ENCODE results near the gene CPXM2.

CPXM2 gene

DNA sequence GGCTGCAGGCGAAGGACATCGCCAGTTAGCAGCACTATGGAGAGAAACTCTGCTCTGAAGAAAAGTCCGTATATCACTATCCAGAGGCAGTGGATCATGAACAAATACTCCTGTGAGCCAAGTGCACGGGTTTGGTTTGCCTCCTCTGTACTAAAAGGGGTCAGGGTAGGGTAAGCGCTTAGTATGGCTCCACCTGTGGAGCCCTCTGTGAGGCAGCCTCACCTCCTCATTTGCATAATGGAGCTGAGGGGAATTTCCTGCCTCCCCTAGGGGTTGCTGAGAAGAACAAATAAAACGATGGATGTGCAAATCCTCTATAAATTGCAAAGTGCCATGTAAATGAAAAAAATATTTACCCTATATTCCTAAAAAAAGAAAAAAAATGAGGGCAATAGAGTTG, 162.1 kb downstream of the CPXM2 start:
- no peak for DNase-seq

GRCh38 chr10:123726836-123727235, 164.8 kb downstream of the CPXM2 start:
- DNase-seq: no peak

- no peak for DNase-seq
Observed at GRCh38 chr10:123726381-123726780, 165.2 kb downstream of the CPXM2 start.

DNA sequence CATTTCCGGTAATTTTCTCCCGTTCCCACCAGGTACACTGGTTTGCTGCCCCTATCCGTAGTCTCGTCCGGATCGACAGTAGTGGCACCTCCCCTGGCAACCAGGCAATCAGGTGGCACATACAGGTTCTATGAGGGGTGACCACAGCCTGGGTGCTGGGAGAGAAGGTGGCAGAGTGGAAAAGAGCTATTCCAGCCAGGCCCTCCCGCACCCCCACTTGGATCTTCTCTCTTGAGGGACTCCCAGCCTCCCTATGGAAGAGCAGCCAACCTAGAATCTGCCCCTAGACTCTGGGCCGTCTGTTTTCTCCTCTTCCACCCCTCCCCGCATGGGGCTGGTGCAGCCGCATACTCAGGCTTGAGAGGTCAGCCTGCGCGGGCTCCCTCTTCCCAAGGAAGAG, 166.9 kb downstream of the CPXM2 start:
- DNase-seq: no peak

DNA sequence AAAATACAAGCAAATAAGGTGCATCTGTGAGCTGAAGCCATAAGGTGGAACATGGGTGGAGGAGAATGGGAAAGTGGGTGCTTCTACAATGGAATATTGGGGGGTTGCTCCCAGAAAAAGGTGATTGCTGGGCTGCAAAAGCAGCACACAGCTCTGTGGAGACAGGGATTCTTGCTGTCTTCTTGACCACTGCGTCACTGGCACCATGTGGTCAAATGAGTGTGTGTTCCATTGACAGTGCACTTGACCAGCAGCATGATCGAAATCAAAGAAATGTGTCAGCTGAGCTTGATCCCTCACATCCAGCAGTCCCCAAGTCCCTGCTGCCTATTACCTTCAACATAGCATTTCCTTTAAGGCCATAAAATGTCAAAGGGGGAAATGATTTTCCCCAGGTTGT, 169.3 kb downstream of the CPXM2 start:
- no peak for DNase-seq

- DNase-seq: no peak
Observed at GRCh38 chr10:123721441-123722049, 170.1 kb downstream of the CPXM2 start.

DNA sequence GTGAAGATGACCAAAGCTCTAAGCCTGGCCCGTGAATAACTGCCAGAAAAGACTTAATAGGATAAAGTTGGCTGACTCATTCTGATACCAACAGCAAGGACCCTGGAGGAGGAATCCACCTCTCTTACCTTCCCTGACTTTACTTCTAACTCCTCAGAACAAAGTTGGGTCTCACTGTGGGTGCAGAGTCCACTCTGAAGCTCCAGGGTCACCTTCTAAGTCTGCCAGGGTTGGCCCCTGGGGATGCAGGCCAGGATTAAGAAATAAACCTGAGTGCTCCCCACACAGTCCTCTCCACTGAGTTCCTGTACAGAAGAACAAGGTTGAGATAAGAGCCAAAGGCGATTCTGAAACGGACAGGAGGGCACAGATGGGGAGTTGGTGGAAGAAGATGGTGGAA, 171.1 kb downstream of the CPXM2 start:
- DNase-seq: no peak

DNA sequence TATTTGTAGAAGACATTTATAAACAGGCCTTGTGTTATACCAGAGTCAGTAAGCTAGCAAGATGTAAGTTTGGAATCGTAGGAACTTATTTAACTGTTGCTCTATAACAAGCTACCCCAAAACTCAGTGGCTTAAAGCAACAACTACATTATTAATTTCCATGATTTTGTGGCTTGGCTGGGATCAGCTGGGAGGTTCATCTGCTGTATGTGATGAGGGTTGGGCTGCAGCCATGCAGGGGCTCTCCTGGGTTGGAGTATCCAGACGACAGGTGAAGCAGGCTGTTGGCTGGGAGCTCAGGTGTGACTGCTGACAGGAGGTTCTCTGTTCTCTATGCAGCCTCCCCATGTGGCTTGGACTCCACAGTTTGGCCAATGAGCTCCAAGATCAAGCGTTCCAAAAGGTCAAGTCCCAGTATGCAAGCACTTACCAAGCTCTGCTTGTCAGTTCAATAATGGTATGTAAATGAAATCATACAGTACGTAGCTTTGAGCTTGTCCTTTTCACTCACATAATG, 173.0 kb downstream of the CPXM2 start:
- DNase-seq: no peak

DNA sequence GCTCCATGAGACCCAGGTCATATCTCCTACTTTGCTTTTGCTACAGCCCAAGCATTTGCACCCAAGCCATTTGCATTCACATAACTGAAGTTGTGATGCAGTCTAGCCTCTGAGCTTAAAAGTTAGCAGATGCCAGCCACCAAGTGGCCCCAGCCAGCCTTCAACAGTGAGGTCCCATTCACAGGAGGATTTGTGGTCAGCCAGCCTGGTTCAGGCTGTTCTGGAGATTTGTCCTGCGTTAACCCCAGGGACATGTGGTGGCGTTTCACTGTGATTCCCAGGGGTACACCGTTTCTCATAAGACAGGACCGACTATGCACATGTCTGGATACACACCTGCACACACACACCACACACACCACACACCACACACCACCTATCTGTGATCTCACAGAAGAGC, 174.3 kb downstream of the CPXM2 start:
- no peak for DNase-seq

GRCh38 chr10:123715546-123715945, 176.1 kb downstream of the CPXM2 start:
- DNase-seq: no peak

DNA sequence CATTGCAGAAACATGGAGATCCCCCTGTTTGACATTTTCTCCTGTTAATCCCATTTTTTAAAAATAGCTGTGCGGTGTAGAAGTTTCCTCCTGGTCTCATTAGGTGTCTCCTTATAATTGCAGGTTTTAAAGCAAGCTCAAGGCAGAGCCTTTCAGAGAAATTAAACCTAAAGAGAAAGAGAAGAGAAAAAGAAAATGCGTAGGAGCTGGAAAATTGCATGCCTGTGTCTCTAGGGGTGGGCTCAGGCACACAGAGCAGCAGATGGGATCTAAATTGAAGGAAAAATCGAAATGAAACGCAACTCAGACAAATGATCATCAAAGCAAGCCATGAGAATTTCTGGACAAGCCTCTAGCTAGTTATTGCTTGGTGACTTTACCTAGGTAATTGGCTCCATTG, 185.4 kb downstream of the CPXM2 start:
- DNase-seq: no peak

DNA sequence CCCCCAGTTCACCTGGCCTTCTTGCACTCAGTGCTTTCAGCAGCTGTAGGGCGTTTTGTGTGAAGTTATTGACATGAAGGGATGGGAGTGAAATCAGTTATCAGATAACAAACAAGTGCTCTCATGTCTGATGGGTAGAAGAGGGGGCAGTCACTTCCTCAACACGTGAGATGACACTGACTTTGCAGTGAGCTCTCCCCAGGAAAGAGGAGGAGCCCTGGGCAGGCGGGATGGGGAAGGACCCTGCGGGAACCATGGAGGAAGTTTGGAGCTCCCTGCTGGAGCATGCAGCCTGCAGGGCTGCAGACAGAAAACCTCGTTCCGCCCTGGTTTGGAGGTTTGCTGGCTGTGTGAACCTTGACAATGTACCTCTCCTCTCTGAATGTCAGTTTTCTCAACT, 186.8 kb downstream of the CPXM2 start:
- DNase-seq: no peak

DNA sequence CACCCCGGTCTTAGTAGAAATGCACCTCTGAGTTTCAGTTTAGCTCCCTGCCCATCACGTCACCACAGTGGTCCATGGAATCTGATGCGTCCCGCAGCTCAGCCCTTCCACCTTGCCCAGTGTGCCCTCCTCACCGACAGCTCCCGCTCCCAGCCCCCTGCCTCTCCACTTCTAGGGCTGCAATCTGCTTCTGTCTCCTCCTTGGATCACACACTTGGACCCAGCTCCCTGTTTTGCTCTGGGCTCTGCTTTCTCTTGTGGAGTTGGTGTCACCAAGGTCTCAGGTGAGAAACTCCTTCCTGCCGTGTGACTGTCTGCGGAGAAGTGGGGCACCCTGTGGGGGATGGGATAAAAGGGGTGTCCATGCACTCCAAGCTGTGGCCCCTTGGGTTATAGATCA, 187.5 kb downstream of the CPXM2 start:
- no peak for DNase-seq

DNA sequence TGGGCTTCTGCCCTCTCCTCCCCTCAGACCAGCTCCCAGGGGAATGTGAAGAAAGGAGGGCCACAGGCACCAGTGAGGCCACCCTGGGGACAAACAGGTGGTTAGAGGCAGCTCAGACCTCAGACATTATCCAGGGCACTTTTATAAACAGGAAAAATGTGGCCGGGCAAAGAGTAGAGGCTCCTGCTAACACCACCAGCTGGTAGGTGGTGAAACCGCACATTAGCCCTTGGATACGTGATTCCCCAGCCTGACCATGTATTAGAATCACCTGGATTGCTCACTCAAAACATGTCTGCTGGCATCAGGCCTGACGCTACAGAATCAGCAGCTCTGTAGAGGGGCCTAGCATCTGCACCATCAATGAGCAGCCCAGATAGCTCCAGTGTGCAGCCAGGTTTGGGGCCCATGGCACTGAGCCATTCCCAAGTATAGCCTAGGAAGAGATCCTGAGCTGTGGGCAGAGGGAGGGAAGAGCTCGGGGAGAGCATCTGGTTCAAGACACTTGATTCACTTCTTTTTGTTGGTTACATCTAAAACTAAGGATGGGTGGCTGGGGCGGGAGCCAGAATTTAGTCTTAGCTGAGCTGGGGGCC, 188.3 kb downstream of the CPXM2 start:
- no peak for DNase-seq

Data from NCI-H2029 (cell line).